HG03342 (cell line): ENCODE results near the gene ERCC6.
A peak's percentile ranks its signal among the peaks of the same experiment; 100 is the strongest.

Experiments
- ATAC-seq: cut with Tn5 transposase; IDR thresholded peaks from one replicate; pipeline ENCODE4 v1.9.1; 2021; ENCODE audit warnings: mild to moderate bottlenecking, moderate library complexity; ENCODE audit not compliant: unreplicated experiment

The ERCC6 gene

GRCh38 chr10:49549640-49550346 lies 10.9 kb upstream of the ERCC6 start:
- ATAC-seq: no peak

- ATAC-seq: no peak
These were observed 4.7 kb upstream of the ERCC6 start for GRCh38 chr10:49543604-49544003.

GRCh38 chr10:49542353-49542752 lies 3.4 kb upstream of the ERCC6 start:
- ATAC-seq: no peak

GRCh38 chr10:49541762-49542161 lies 2.8 kb upstream of the ERCC6 start:
- ATAC-seq: no peak

GRCh38 chr10:49540056-49540797 lies 1.3 kb upstream of the ERCC6 start:
- no peak for ATAC-seq

GRCh38 chr10:49539320-49539885 lies 482 bp upstream of the ERCC6 start:
- ATAC-seq: peak; percentile 4

- peak; percentile 51 for ATAC-seq
These were observed 4.1 kb downstream of the ERCC6 start for GRCh38 chr10:49534670-49535381.

- no peak for ATAC-seq
These were observed 6.5 kb downstream of the ERCC6 start for GRCh38 chr10:49532461-49532860.

- no peak for ATAC-seq
These were observed 9.9 kb downstream of the ERCC6 start for GRCh38 chr10:49528977-49529506.

GRCh38 chr10:49527850-49528249 lies 11.1 kb downstream of the ERCC6 start:
- ATAC-seq: no peak

- ATAC-seq: no peak
These were observed 11.9 kb downstream of the ERCC6 start for GRCh38 chr10:49527061-49527460.

- no peak for ATAC-seq
These were observed 12.3 kb downstream of the ERCC6 start for GRCh38 chr10:49526619-49527018.

GRCh38 chr10:49524496-49524895 lies 14.4 kb downstream of the ERCC6 start:
- ATAC-seq: no peak

GRCh38 chr10:49523301-49523700 lies 15.6 kb downstream of the ERCC6 start:
- ATAC-seq: no peak

GRCh38 chr10:49521062-49521461 lies 17.9 kb downstream of the ERCC6 start:
- ATAC-seq: no peak

- ATAC-seq: no peak
These were observed 18.7 kb downstream of the ERCC6 start for GRCh38 chr10:49520122-49520775.

- no peak for ATAC-seq
These were observed 19.2 kb downstream of the ERCC6 start for GRCh38 chr10:49519717-49520116.

- no peak for ATAC-seq
These were observed 19.8 kb downstream of the ERCC6 start for GRCh38 chr10:49518982-49519578.

GRCh38 chr10:49518566-49518965 lies 20.4 kb downstream of the ERCC6 start:
- no peak for ATAC-seq

- ATAC-seq: no peak
These were observed 22.5 kb downstream of the ERCC6 start for GRCh38 chr10:49516216-49516970.
